ENCODE data around the gene CASKIN1.
A peak's percentile ranks its signal among the peaks of the same experiment; 100 is the strongest.

DNA sequence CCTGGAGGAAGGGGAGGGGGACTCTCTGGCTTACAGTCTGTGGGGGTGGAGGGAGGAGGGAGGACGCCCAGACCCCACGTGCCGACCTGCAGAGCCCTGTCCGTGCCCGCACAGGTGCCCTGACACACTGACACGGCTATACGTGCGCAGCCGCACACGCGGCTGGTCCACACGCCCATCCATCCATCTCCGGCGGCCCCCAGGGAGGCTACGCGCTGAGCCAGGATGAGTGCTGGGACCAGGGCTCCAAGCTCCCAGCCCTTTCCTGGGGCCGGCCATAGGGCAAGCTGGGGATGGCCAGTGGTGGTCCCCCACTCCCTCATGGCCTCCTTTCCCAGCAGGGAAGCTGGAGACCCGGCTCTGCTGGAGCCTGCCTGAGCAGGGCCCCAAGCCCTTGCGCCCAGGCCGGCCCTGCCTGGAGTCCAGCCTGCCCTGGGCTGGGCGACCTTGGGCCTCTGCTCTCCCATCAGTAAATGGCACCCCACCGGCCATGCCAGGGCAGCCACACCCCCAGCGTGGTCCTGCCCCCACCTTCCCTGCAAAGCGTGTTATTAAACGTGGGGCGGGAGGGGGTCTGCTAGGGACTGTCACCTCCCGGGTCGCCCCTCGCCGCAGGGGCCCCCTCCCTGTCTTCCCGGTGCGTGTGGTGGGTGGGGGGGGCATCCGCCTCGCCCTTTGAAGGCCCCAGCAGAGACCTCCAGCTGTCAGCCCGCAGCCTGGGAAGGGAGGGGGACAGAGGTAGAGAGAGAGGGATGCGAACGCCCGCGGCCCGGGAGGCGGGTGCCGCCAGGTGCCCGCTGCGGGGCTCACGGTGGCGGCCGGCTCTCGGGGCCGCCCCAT is 863 bp downstream of the CASKIN1 start:
- TF ChIP-seq EZH2 (IDR thresholded peaks at IDR 0.05; ENCODE audit: low read length) (peak; percentile 87), CTCF (optimal IDR thresholded peaks at IDR 0.05 in 1 of 3, IDR thresholded peaks at IDR 0.05 in 1 of 3, conservative IDR thresholded peaks at IDR 0.05 in 1 of 3; ENCODE audit: extremely low read depth in 1 of 3, insufficient read depth in 2 of 3, low read length in 3 of 3) (no peak)

Measured in keratinocyte (primary cell).